Mesenchymal stem cell (in vitro differentiated cells and primary cell): ENCODE measurements around the gene SHPK.

Experiments used
- DNase-seq: peaks from one replicate; pipeline ENCODE4 v3.0.0-alpha.2; 2013
- H2AFZ ChIP-seq: one replicate; pipeline ENCODE4 v1.6.1; 2013; ENCODE audit warnings: low read depth, mild to moderate bottlenecking, control low read depth, inconsistent platforms, low read length, moderate library complexity
- H2AK5ac ChIP-seq: 2 replicates; pipeline ENCODE4 v1.6.1; 2013; ENCODE audit warnings: low read length, moderate library complexity, mild to moderate bottlenecking, inconsistent platforms; ENCODE audit not compliant: severe bottlenecking
- H2BK120ac ChIP-seq: one replicate; pipeline ENCODE4 v1.6.1; 2013; ENCODE audit warnings: low read depth, mild to moderate bottlenecking, inconsistent platforms, low read length, moderate library complexity
- H2BK12ac ChIP-seq, 2 experiments: one replicate each; pipeline ENCODE4 v1.6.1; 2013; ENCODE audit warnings: inconsistent platforms in 2 of 2, low read length in 2 of 2, mild to moderate bottlenecking in 2 of 2, moderate library complexity in 2 of 2, control low read depth in 1 of 2
- H2BK15ac ChIP-seq: one replicate; pipeline ENCODE4 v1.6.1; 2013; ENCODE audit warnings: mild to moderate bottlenecking, low read depth, inconsistent platforms; ENCODE audit not compliant: poor library complexity, severe bottlenecking
- H2BK5ac ChIP-seq: 2 replicates; pipeline ENCODE4 v1.6.1; 2013; ENCODE audit warnings: low read depth, mild to moderate bottlenecking, low read length, control low read depth, inconsistent platforms; ENCODE audit not compliant: poor library complexity, severe bottlenecking
- H3K14ac ChIP-seq, 2 experiments: one replicate each; pipeline ENCODE4 v1.6.1; 2013; ENCODE audit warnings: inconsistent platforms in 2 of 2, low read length in 2 of 2, control low read depth in 1 of 2, mild to moderate bottlenecking in 1 of 2, moderate library complexity in 1 of 2
- H3K18ac ChIP-seq, 2 experiments: one replicate each; pipeline ENCODE4 v1.6.1; 2013; ENCODE audit warnings: inconsistent platforms in 2 of 2, low read length in 2 of 2, control low read depth in 1 of 2, low read depth in 1 of 2, mild to moderate bottlenecking in 1 of 2
- H3K23ac ChIP-seq, 2 experiments: one replicate each; pipeline ENCODE4 v1.6.1; 2013; ENCODE audit warnings: inconsistent platforms in 2 of 2, low read length in 2 of 2, mild to moderate bottlenecking in 2 of 2, moderate library complexity in 2 of 2, control low read depth in 1 of 2
- H3K27ac ChIP-seq: 2 replicates; pipeline ENCODE4 v1.5.1; 2013; ENCODE audit warnings: mild to moderate bottlenecking, moderate library complexity, low read length, control low read depth, inconsistent platforms; ENCODE audit not compliant: poor library complexity, severe bottlenecking
- H3K27me3 ChIP-seq, 2 experiments: 2 replicates each; pipeline versions ENCODE4 v1.6.1 to v1.7.0; 2013; ENCODE audit warnings: low read length in 2 of 2, mild to moderate bottlenecking in 2 of 2, moderate library complexity in 2 of 2, control low read depth in 1 of 2, inconsistent platforms in 1 of 2; ENCODE audit not compliant: control insufficient read depth in 1 of 2, insufficient read depth in 1 of 2
- H3K36me3 ChIP-seq, 2 experiments: 2 replicates each; pipeline versions ENCODE4 v1.6.1 to v1.7.0; 2013; ENCODE audit warnings: low read length in 2 of 2, control low read depth in 1 of 2, inconsistent platforms in 1 of 2, low read depth in 1 of 2, mild to moderate bottlenecking in 1 of 2; ENCODE audit not compliant: insufficient read depth in 2 of 2, control insufficient read depth in 1 of 2
- H3K4ac ChIP-seq, 2 experiments: one replicate each; pipeline ENCODE4 v1.6.1; 2013; ENCODE audit warnings: inconsistent platforms in 2 of 2, low read length in 2 of 2, mild to moderate bottlenecking in 2 of 2, moderate library complexity in 2 of 2, control low read depth in 1 of 2, low read depth in 1 of 2
- H3K4me1 ChIP-seq: 2 replicates; pipeline ENCODE4 v1.6.1; 2013; ENCODE audit warnings: low read depth, low read length, control low read depth; ENCODE audit not compliant: control insufficient read depth, insufficient read depth
- H3K4me2 ChIP-seq: 2 replicates; pipeline ENCODE4 v1.6.1; 2013; ENCODE audit warnings: low read length, mild to moderate bottlenecking, inconsistent platforms; ENCODE audit not compliant: poor library complexity, severe bottlenecking
- H3K4me3 ChIP-seq, 2 experiments: 2 replicates each; pipeline versions ENCODE4 v1.5.1 to v1.7.0; 2013; ENCODE audit warnings: low read length in 2 of 2, mild to moderate bottlenecking in 2 of 2, control low read depth in 1 of 2, low read depth in 1 of 2; ENCODE audit not compliant: insufficient read depth in 1 of 2
- H3K79me1 ChIP-seq: replicated peaks from 2 replicates; pipeline ENCODE4 v1.6.1; 2013; ENCODE audit warnings: mild to moderate bottlenecking, control low read depth, low read length, inconsistent platforms; ENCODE audit not compliant: poor library complexity, severe bottlenecking
- H3K9ac ChIP-seq: 2 replicates; pipeline ENCODE4 v1.7.0; 2013; ENCODE audit warnings: mild to moderate bottlenecking, low read length, moderate library complexity
- H3K9me3 ChIP-seq: 2 replicates; pipeline ENCODE4 v1.7.0; 2013; ENCODE audit warnings: mild to moderate bottlenecking, low read length; ENCODE audit not compliant: control insufficient read depth
- H4K8ac ChIP-seq: one replicate; pipeline ENCODE4 v1.6.1; 2013; ENCODE audit warnings: inconsistent platforms, mild to moderate bottlenecking, low read length, moderate library complexity
- H4K91ac ChIP-seq: one replicate; pipeline ENCODE4 v1.6.1; 2013; ENCODE audit warnings: mild to moderate bottlenecking, low read length, inconsistent platforms
- WGBS: methylation state at CpG from one replicate; pipeline ENCODE4 v1.1.7; 2013; ENCODE audit warnings: mixed read lengths; 5-methylcytosine and 5-hydroxymethylcytosine counted together

The SHPK gene

GRCh38 chr17:3632287-3632686, 3.8 kb downstream of the SHPK start:
- Histone ChIP-seq H4K91ac (no peak overlapping the region), H3K23ac (peak overlapping the region in 1 of 2 experiments; percentile 31), H2BK15ac (no peak overlapping the region), H2BK120ac (no peak overlapping the region), H3K4me1 (peaks cover 11% of the 10 kb centered on the region), H2AFZ (no peak overlapping the region), H3K9me3 (no peaks in the 10 kb centered on the region), H3K18ac (no peak overlapping the region), H2BK12ac (no peak overlapping the region), H3K9ac (no peak overlapping the region), H3K4me2 (no peak overlapping the region), H3K27ac (no peak overlapping the region), H2AK5ac (no peak overlapping the region), H3K4ac (no peak overlapping the region), H3K27me3 (no peaks in the 10 kb centered on the region), H2BK5ac (no peak overlapping the region), H3K79me1 (peaks cover 39% of the 10 kb centered on the region), H3K14ac (no peak overlapping the region), H4K8ac (no peak overlapping the region), H3K36me3 (peaks cover 31 to 33% of the 10 kb centered on the region in 2 experiments), H3K4me3 (no peak overlapping the region)
- WGBS = 98% methylated on average over 7 of the region's 7 CpGs
- no peak for DNase-seq

GRCh38 chr17:3630781-3631180, 5.3 kb downstream of the SHPK start:
- Histone ChIP-seq H3K4me1 (peaks cover 11% of the 10 kb centered on the region), H4K8ac (no peak overlapping the region), H3K18ac (no peak overlapping the region), H3K27me3 (no peaks in the 10 kb centered on the region), H2BK12ac (no peak overlapping the region), H2BK15ac (no peak overlapping the region), H2BK5ac (no peak overlapping the region), H3K23ac (no peak overlapping the region), H3K14ac (no peak overlapping the region), H3K9ac (peak overlapping the region; percentile 15), H4K91ac (no peak overlapping the region), H2AK5ac (no peak overlapping the region), H3K27ac (no peak overlapping the region), H3K79me1 (peaks cover 36% of the 10 kb centered on the region), H3K36me3 (peaks cover 31 to 44% of the 10 kb centered on the region in 2 experiments), H2BK120ac (no peak overlapping the region), H3K9me3 (no peaks in the 10 kb centered on the region), H3K4me3 (no peak overlapping the region), H2AFZ (no peak overlapping the region), H3K4ac (no peak overlapping the region), H3K4me2 (no peak overlapping the region)
- DNase-seq = no peak
- 94% methylated on average over 7 of the region's 10 CpGs for WGBS

DNA sequence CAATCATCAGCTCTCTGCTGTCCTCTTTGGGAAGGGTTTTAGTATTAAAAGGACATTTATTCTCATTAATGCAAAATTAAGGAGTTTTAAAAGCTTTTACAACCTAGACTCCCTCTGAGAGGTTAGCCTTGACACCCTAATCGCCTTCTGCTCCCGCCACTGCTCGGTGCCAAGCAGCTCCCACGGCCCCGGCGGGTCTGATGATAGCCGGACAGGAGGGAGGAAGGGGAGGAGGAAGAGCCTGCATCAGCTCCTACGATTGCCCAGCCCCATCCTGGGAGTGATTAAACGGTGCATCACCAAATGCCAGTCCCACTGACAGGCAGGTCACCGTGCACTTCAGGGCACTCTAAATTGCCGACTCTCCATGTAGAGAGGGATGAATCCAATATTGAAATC, 8.3 kb downstream of the SHPK start:
- 99% methylated on average over 9 of the region's 11 CpGs for WGBS
- no peak overlapping the region for H2BK120ac ChIP-seq
- H3K79me1 ChIP-seq = peaks cover 34% of the 10 kb centered on the region
- DNase-seq = no peak
- no peaks in the 10 kb centered on the region for H3K9me3 ChIP-seq
- H3K4me2 ChIP-seq = no peak overlapping the region
- no peak overlapping the region for H2BK15ac ChIP-seq
- no peak overlapping the region for H3K9ac ChIP-seq
- no peak overlapping the region for H3K27ac ChIP-seq
- peaks cover 6% of the 10 kb centered on the region for H3K4me1 ChIP-seq
- H3K4ac ChIP-seq = no peak overlapping the region
- H4K8ac ChIP-seq = no peak overlapping the region
- H2BK12ac ChIP-seq = no peak overlapping the region
- no peak overlapping the region for H4K91ac ChIP-seq
- no peak overlapping the region for H2AK5ac ChIP-seq
- H2BK5ac ChIP-seq = no peak overlapping the region
- H2AFZ ChIP-seq = no peak overlapping the region
- peaks cover 51 to 71% of the 10 kb centered on the region in 2 experiments for H3K36me3 ChIP-seq
- H3K4me3 ChIP-seq = no peak overlapping the region
- H3K27me3 ChIP-seq = no peaks in the 10 kb centered on the region
- H3K18ac ChIP-seq = no peak overlapping the region
- no peak overlapping the region for H3K23ac ChIP-seq
- no peak overlapping the region for H3K14ac ChIP-seq

DNA sequence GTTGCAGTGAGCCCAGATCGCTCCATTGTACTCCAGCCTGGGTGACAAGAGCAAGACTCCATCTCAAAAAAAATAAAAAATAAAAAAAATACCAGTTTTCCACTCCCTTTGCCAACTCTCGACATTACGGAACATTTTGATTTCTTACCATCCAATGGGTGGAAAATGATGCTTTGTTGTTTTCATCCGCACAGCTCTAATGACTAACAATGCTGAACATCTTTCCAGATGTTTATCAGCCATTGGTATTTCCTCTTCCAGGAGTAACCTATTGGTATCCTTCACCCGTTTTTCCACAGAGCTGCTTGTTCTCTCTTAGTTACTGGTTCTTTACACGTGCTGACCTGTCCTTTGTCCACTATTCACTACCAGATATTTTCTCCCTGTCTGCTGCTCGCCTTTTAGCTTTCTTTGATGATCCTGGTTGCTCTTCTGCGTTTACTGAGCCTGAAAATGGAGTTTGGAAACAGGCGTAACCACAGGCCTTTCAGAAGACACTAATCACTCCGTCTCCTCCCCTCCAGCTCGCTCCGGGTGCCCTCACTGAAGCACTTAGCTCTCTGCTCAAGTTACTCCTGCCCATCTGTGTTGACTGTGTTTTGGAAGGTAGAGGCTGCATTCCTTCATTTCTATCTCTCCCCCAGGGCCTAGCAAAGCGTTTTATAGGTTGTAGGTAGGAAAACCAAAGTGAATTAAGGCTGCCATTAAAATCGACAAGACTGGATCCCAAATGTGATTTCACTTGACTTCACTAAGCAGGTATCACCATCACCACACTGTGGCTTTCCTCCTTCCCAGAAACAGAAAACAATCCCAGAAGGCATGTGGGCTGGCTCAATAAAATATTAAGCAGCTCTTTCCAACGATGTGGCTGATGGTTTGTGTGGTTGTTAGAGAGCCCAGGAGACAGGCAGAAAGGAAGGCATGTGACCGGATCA, 8.9 kb downstream of the SHPK start:
- Histone ChIP-seq H3K9me3 (no peaks in the 10 kb centered on the region), H3K4me1 (peaks cover 6% of the 10 kb centered on the region), H3K9ac (no peak overlapping the region), H2BK5ac (no peak overlapping the region), H4K91ac (no peak overlapping the region), H2BK120ac (no peak overlapping the region), H3K23ac (no peak overlapping the region), H2AFZ (no peak overlapping the region), H2BK15ac (no peak overlapping the region), H3K79me1 (peaks cover 29% of the 10 kb centered on the region), H3K4ac (no peak overlapping the region), H3K4me2 (no peak overlapping the region), H3K27me3 (no peaks in the 10 kb centered on the region), H3K14ac (no peak overlapping the region), H4K8ac (no peak overlapping the region), H3K18ac (no peak overlapping the region), H3K27ac (no peak overlapping the region), H3K36me3 (peaks cover 51 to 71% of the 10 kb centered on the region in 2 experiments), H2BK12ac (no peak overlapping the region), H2AK5ac (no peak overlapping the region), H3K4me3 (no peak overlapping the region)
- DNase-seq = no peak
- 89% methylated on average over 11 of the region's 16 CpGs for WGBS
